B cell (primary cell): ENCODE data around the gene GDI2. TPM values are rescaled to one million over a fixed set of nuclear protein-coding genes. Genes with fewer than 3 reads are reported as not detected.

ENCODE experiments used
- ATAC-seq: fragments of 200-7000 bp; cut with Tn5 transposase; one replicate; pipeline ENCODE4 v1.10.0; 2021; ENCODE audit warnings: low read depth, mild to moderate bottlenecking, moderate number of reproducible peaks, moderate library complexity
- CTCF ChIA-PET: fragments of 350-600 bp; sonication (Branson Sonifier 250); formaldehyde crosslinking; loops from one replicate; lab custom pipeline; 2021; ENCODE audit warnings: antibody characterized with exemption, inconsistent platforms; lab: Charles Lee
- POLR2A ChIA-PET: fragments of 350-600 bp; sonication (Branson Sonifier 250); formaldehyde crosslinking; loops from one replicate; lab custom pipeline; 2021; ENCODE audit warnings: antibody characterized with exemption; lab: Charles Lee
- DNase-seq: peaks from one replicate; pipeline ENCODE4 v3.0.0; 2013
- H2AFZ ChIP-seq: 2 replicates; pipeline ENCODE4 v1.6.1; 2012; ENCODE audit warnings: mild to moderate bottlenecking, low read depth, low read length; ENCODE audit not compliant: insufficient read depth, poor library complexity, severe bottlenecking
- H3K27ac ChIP-seq, 2 donors: 1 replicate in 1 of 2; 2 replicates in 1 of 2; pipeline ENCODE4 v1.5.1; 2012 to 2013; ENCODE audit warnings: low read length in 2 of 2, mild to moderate bottlenecking in 2 of 2, moderate library complexity in 1 of 2
- H3K27me3 ChIP-seq, 4 experiments: fragments of 200-600 bp in 1 of 4; sonication (generic) in 1 of 4; replicated peaks in 1 of 4; 1 replicate in 2 of 4; 2 replicates in 2 of 4; pipeline versions ENCODE4 v1.6.1 to v1.7.0; 2013 to 2016; ENCODE audit warnings: low read length in 3 of 4, mild to moderate bottlenecking in 2 of 4, mixed read lengths in 1 of 4, moderate library complexity in 1 of 4; ENCODE audit not compliant: insufficient read depth in 4 of 4, control insufficient read depth in 3 of 4; ENCODE audit errors: control extremely low read depth in 1 of 4
- H3K36me3 ChIP-seq, 2 experiments: replicated peaks in 1 of 2; 1 replicate in 1 of 2; 2 replicates in 1 of 2; pipeline versions ENCODE4 v1.6.1 to v1.7.1; 2013; ENCODE audit warnings: low read length in 1 of 2; ENCODE audit not compliant: insufficient read depth in 2 of 2, control insufficient read depth in 1 of 2; ENCODE audit errors: control extremely low read depth in 1 of 2, extremely low read depth in 1 of 2
- H3K4me1 ChIP-seq, 2 donors: fragments of 200-600 bp in 1 of 2; sonication (generic) in 1 of 2; 1 replicate in 1 of 2; 2 replicates in 1 of 2; pipeline versions ENCODE4 v1.5.1 to v1.6.1; 2013 to 2017; ENCODE audit warnings: low read length in 2 of 2; ENCODE audit not compliant: control insufficient read depth in 2 of 2, insufficient read depth in 2 of 2
- H3K4me2 ChIP-seq: replicated peaks from 2 replicates; pipeline ENCODE3; 2012; ENCODE audit warnings: mild to moderate bottlenecking, low read depth, low read length; ENCODE audit not compliant: poor library complexity, severe bottlenecking
- H3K4me3 ChIP-seq, 5 experiments: fragments of 200-600 bp in 1 of 5; sonication (generic) in 1 of 5; 1 replicate in 3 of 5; 2 replicates in 2 of 5; pipeline versions ENCODE4 v1.5.1 to v1.7.0; 2011 to 2016; ENCODE audit warnings: low read length in 4 of 5, mild to moderate bottlenecking in 4 of 5, low read depth in 2 of 5, control low read depth in 1 of 5, moderate library complexity in 1 of 5; ENCODE audit not compliant: insufficient read depth in 1 of 5; ENCODE audit errors: control extremely low read depth in 1 of 5, extremely low read depth in 1 of 5
- H3K79me2 ChIP-seq: fragments of 200-600 bp; sonication (generic); one replicate; pipeline ENCODE4 v1.6.0; 2016; ENCODE audit warnings: low read length; ENCODE audit not compliant: control insufficient read depth, insufficient read depth
- H3K9ac ChIP-seq: fragments of 200-600 bp; sonication (generic); 2 replicates; pipeline ENCODE4 v1.6.1; 2017; ENCODE audit warnings: mild to moderate bottlenecking, low read length, moderate library complexity
- H3K9me3 ChIP-seq, 3 donors: one replicate each; pipeline versions ENCODE4 v1.6.1 to v1.7.1; 2013; ENCODE audit warnings: low read length in 2 of 3; ENCODE audit not compliant: control insufficient read depth in 2 of 3, insufficient read depth in 1 of 3; ENCODE audit errors: control extremely low read depth in 1 of 3
- H4K20me1 ChIP-seq: 2 replicates; pipeline ENCODE4 v1.6.0; 2012; ENCODE audit warnings: mild to moderate bottlenecking, low read length; ENCODE audit not compliant: insufficient read depth, control insufficient read depth, poor library complexity, severe bottlenecking
- H3K27ac Mint-ChIP-seq: one replicate; pipeline ENCODE4 v1.8.0; 2021; ENCODE audit warnings: mixed read lengths
- H3K27me3 Mint-ChIP-seq: one replicate; pipeline ENCODE4 v1.8.0; 2021; ENCODE audit warnings: mixed read lengths
- H3K4me1 Mint-ChIP-seq: one replicate; pipeline ENCODE4 v1.8.0; 2021; ENCODE audit warnings: mixed read lengths
- H3K4me3 Mint-ChIP-seq: one replicate; pipeline ENCODE4 v1.8.0; 2021; ENCODE audit warnings: mixed read lengths
- H3K9me3 Mint-ChIP-seq: one replicate; pipeline ENCODE4 v1.8.0; 2022; ENCODE audit warnings: mixed read lengths; ENCODE audit not compliant: insufficient read depth
- EZH2 ChIP-seq: IDR thresholded peaks from 2 replicates; pipeline ENCODE4 v1.6.1; 2012; ENCODE audit warnings: borderline replicate concordance, low read depth, mild to moderate bottlenecking, moderate library complexity, low read length; ENCODE audit not compliant: insufficient read depth, poor library complexity, severe bottlenecking
- whole genome bisulfite sequencing: methylation state at CpG from one replicate; pipeline ENCODE4 v1.1.5; 2013; ENCODE audit warnings: missing lambda C conversion rate; ENCODE audit not compliant: insufficient coverage; 5-methylcytosine and 5-hydroxymethylcytosine counted together
- intact Hi-C: fragments of 100-400 bp; cut with micrococcal nuclease; formaldehyde crosslinking; loops from one replicate; pipeline ENCODE4 v1.10.0; 2022
- polyA plus RNA-seq: library from polyadenylated mRNA; depleted of rRNA; stranded (reverse); fragments of >200 nt; gene quantifications from 2 replicates; pipeline ENCODE4 v1.2.3, GENCODE V29; 2012
- total RNA-seq, 2 donors: library from RNA; stranded (reverse); fragments of 120-200 nt in 1 of 2; gene quantifications; 1 replicate in 1 of 2; 2 replicates in 1 of 2; pipeline versions ENCODE4 v1.2.3 to v1.2.4, GENCODE V29; 2013 to 2022
- TF ChIP-seq, protein P1 (sequence below): fragments of 200-600 bp; IDR thresholded peaks from one replicate; pipeline ENCODE4 v1.8.0; 2022; ENCODE audit warnings: antibody characterized with exemption, mild to moderate bottlenecking

GDI2 gene
- total and polyA plus RNA-seq, 2 donors (not counting 1 experiment from before 2014, with no cell fraction given), result 91.1 to 187 TPM

DNA sequence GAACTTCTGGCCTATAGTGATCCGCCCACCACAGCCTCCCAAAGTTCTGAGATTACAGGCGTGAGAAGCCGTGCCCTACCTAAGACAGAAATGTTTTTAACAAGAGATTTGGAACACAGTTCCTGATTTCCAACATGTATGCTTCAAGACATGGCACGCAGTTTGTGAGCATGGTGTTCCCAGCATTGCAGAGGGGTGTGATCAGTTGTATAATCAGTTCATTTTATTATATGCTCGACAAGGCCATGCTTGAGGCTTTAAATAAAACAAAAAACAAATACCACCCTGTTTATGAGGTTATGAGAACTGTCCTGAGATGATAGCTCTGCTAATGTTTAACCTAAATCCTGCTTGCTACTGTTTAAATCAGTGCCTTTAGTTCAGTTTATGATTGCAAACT, 68.4 kb downstream of the GDI2 start:
- no peak for ATAC-seq
- 100% methylated on average over 2 of the region's 5 CpGs for WGBS
- CTCF ChIA-PET, result no interaction called here

DNA sequence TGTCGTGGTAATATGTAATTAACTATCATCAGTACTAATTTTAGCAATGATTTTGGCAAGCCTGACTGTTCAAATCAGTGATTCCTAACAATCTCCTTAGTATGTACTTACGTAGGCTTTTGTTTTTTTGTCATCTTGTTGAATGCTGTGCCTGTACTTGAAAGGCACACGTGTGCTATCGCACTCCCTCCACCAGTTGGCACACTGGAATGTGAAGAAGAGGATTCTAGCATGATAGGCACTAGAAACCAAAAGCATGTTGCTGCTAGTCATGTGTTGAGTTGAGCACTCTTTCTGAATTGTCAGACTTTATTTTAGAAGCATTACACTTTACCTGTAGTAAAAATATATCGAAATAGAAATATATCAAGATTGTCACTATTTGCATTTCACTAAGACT, 69.5 kb downstream of the GDI2 start:
- H2AFZ ChIP-seq, result no peak overlapping the region
- no peak overlapping the region for H3K4me2 ChIP-seq
- H3K27me3 ChIP-seq, result no peaks in the 10 kb centered on the region
- 67% methylated on average over 3 of the region's 5 CpGs for WGBS
- H3K4me1 ChIP-seq, result peaks cover 0 to 6% of the 10 kb centered on the region in 2 donors
- Mint-ChIP-seq H3K4me1 (peaks cover 18% of the 10 kb centered on the region), H3K9me3 (no peaks in the 10 kb centered on the region), H3K4me3 (no peak overlapping the region), H3K27ac (peak overlapping the region; percentile 67), H3K27me3 (no peaks in the 10 kb centered on the region)
- DNase-seq (no peak), ATAC-seq (no peak)
- H3K36me3 ChIP-seq, result peaks cover 10 to 62% of the 10 kb centered on the region in 2 experiments
- H3K4me3 ChIP-seq, result no peak overlapping the region
- no peaks in the 10 kb centered on the region for H4K20me1 ChIP-seq
- POLR2A ChIA-PET, result no interaction called here
- TF ChIP-seq, protein P1, sequence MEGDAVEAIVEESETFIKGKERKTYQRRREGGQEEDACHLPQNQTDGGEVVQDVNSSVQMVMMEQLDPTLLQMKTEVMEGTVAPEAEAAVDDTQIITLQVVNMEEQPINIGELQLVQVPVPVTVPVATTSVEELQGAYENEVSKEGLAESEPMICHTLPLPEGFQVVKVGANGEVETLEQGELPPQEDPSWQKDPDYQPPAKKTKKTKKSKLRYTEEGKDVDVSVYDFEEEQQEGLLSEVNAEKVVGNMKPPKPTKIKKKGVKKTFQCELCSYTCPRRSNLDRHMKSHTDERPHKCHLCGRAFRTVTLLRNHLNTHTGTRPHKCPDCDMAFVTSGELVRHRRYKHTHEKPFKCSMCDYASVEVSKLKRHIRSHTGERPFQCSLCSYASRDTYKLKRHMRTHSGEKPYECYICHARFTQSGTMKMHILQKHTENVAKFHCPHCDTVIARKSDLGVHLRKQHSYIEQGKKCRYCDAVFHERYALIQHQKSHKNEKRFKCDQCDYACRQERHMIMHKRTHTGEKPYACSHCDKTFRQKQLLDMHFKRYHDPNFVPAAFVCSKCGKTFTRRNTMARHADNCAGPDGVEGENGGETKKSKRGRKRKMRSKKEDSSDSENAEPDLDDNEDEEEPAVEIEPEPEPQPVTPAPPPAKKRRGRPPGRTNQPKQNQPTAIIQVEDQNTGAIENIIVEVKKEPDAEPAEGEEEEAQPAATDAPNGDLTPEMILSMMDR, result no peak
- TF ChIP-seq EZH2, result no peak
- CTCF ChIA-PET, result no interaction called here
- no peaks in the 10 kb centered on the region for H3K9me3 ChIP-seq
- H3K9ac ChIP-seq, result no peak overlapping the region
- peaks cover 17% of the 10 kb centered on the region for H3K79me2 ChIP-seq
- intact Hi-C loops, result no loop called here
- no peak overlapping the region for H3K27ac ChIP-seq

More for the DNA sequence above, 68.4 kb downstream of the GDI2 start:
- Histone ChIP-seq H3K4me3 (no peak overlapping the region), H3K4me1 (peaks cover 0 to 6% of the 10 kb centered on the region in 2 donors), H3K36me3 (peaks cover 10 to 66% of the 10 kb centered on the region in 2 experiments), H3K79me2 (peaks cover 19% of the 10 kb centered on the region), H3K9ac (no peak overlapping the region), H3K27me3 (no peaks in the 10 kb centered on the region), H4K20me1 (no peaks in the 10 kb centered on the region), H2AFZ (no peak overlapping the region), H3K27ac (no peak overlapping the region), H3K4me2 (no peak overlapping the region), H3K9me3 (no peaks in the 10 kb centered on the region)
- POLR2A ChIA-PET, result no interaction called here
- TF ChIP-seq, protein P1, result no peak
- no peak for TF ChIP-seq EZH2
- Mint-ChIP-seq H3K4me3 (no peak overlapping the region), H3K27me3 (no peaks in the 10 kb centered on the region), H3K9me3 (no peaks in the 10 kb centered on the region), H3K4me1 (peaks cover 18% of the 10 kb centered on the region), H3K27ac (no peak overlapping the region)
- no peak for DNase-seq
- intact Hi-C loops, result no loop called here
